ENCODE data around the gene ZMIZ2. TPM values are rescaled to one million over a fixed set of nuclear protein-coding genes. Genes with fewer than 3 reads are reported as not detected.
"Not testable (repeated sequence)": the region's sequence is repeated elsewhere in the genome, so short reads cannot be mapped to it uniquely, and the experiment has no call there.

Gene ZMIZ2
- 12.8 TPM for total RNA-seq (ENCODE audit: insufficient read depth, low replicate concordance)

DNA sequence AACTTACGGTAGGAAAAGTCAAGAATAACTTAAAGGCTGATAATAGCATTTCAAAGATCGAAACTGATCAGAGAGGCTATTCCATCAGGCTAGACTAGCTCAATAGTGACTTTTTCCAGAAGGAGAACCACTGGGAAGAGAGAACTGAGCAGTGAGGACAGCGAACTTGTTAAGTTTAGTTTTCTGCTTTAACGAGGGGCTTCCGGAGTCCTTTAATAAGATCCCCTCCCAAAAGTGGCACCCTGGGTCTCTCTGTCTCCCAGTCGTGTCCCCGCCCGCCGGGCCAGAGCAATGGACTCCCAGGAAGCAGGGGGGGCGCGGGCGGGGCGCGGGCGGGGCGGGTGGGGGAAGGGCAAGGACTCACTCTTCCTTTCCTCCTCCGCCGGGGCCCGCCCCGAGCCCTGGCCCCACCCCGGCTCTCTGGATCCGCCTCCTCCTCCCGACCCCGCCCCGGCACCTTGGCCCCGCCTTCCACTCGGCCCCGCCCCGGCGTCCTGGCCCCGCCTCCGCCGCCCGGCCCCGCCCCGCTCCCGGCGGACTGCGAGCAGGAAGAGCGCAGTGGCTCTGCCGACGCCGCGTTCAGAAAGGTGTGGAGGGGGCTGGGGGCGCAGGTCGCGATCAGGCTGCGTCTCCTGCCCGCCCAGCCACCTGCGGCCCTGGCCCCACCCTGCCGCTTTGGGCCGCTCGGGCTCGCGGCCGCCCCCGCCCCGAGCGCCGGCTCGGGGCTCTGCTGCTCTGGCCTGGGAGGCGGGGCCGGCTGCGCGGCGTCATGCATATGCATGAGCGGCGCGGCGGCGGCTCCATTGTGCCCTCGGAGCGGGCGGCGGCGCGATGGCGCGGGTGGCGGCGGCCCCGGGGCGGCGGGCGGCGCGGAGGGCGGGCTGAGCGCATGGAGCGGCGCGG lies at the start of gene ZMIZ2:
Gene ZMIZ2 (plus strand): TSS at position 803 of the 903 bp plus-strand sequence. CDS start 7,403 bp downstream, outside the sequence.
- peak; percentile 91 for DNase-seq (ENCODE audit: low spot score)

- DNase-seq (ENCODE audit: low spot score), result not testable (repeated sequence)
These were observed 49.0 kb upstream of the ZMIZ2 start for GRCh38 chr7:44699598-44699997.

GRCh38 chr7:44700322-44700721 lies 48.3 kb upstream of the ZMIZ2 start:
- no peak for DNase-seq (ENCODE audit: low spot score)

DNA sequence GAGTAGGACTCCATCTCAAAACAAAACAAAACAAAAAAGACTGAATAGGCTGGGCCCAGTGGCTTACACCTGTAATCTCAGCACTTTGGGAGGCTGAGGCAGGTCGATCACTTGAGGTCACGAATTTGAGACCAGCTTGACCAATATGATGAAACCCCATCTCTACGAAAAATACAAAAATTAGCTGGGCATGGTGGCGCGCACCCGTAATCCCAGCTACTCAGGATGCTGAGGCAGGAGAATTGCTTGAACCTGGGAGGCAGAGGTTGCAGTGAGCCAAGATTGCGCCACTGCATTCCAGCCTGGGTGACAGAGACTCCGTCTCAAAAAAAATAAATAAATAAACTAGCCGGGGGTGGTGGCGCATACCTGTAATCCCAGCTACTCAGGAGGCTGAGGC lies 45.3 kb upstream of the ZMIZ2 start:
- not testable (repeated sequence) for DNase-seq (ENCODE audit: low spot score)

GRCh38 chr7:44703921-44704320 lies 44.7 kb upstream of the ZMIZ2 start:
- no peak for DNase-seq (ENCODE audit: low spot score)

- DNase-seq (ENCODE audit: low spot score), result no peak
These were observed 43.2 kb upstream of the ZMIZ2 start for GRCh38 chr7:44705434-44705833.

- DNase-seq (ENCODE audit: low spot score), result no peak
These were observed 41.7 kb upstream of the ZMIZ2 start for GRCh38 chr7:44706788-44707557.

DNA sequence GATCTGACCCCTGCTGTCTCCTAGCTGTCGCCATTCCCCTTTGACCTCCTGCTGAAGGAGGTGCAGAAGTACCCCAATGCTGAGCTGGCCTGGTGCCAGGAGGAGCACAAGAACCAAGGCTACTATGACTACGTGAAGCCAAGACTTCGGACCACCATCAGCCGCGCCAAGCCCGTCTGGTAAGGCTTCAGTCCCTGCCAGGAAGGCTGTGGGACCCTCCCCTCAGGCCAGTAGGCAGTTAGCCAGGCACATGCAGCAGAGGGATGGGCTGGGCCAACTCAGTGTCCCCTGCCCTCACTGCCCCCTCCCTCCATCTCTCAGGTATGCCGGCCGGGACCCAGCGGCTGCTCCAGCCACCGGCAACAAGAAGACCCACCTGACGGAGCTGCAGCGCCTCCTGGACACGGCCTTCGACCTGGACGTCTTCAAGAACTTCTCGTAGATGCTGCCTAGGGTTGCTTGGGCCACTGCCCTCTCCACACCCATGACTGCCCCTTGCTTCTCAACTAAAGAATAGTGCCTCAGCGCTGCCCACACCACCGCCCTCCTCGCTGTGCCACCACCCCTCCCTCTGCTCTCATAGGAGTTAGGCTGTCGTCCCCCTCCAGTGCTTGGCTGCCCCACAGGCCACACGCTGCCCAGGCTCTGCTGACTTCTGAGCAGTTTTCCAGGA lies 41.0 kb upstream of the ZMIZ2 start:
- DNase-seq (ENCODE audit: low spot score), result no peak

DNA sequence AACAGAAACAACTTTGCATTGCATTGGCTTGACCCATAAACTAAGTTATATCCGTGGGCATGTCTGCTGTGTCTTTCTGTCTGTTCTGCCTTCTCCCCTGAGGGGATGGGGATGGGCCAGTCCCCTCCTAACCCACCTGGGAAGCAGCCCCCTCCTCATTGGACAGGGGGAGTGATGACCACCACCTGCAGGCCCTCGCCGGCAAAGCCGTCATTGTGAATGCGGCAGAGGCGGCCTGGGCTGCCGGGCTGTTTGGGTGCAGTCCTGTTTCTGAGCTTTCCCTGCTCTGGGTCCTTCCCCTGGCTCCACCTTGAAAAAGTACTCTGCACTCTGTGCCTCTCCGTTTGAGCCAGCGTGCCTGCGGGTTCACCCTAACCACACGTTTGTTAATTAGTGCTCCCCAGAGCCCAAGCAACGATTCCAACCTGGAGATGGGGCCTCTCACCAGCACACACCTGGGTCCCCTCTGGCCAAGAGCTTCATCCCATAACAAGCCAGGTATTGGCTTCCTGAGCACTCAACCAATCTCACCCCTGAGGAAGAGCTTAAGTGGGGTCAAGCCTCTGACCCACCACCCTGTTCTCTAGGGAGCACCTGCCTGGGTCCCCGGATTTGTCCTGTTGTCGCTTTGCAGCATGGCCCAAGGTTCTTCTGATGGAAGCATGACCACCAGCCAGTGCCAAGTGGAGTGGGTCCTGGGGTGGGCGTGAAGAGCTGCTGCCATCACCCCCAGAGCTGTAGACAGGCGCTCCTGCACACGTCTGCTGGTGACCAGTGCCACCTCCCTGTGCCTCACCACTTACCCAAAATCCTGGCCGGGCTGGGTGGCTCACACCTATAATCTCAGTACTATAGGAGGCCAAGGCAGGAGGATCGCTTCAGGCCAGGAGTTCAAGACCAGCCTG lies 39.4 kb upstream of the ZMIZ2 start:
- DNase-seq (ENCODE audit: low spot score), result no peak

DNA sequence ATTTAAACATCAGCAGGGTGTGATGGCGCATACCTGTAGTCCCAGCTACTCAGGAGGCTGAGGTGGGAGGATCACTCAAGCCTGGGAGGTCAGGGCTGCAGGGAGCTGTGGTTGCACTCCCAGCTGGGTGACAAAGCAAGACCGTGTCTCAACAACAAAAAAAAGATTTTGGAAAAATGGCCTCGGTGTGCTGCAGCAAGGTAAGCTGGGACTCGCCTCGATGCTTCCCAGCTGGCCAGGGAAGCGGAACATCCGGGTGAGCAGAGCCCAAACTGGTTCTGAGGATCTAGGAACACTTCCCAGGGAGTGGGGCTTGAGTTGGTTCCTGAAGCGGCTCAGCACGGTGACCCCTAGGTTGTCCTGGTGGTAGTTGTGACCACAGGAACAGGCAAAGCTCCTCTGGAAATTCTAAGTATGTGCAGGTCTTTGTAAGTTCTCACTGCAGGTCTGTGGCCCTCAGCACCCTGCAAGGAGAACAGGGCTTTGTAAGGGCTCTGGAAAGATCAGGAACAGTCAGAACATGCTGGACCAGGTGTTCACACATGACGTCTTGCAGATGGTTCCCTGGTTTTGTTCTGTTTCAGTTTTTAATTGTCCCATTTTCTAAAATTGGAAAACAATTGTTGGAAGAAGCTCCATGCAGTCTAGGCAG lies 38.6 kb upstream of the ZMIZ2 start:
- DNase-seq (ENCODE audit: low spot score), result no peak

- DNase-seq (ENCODE audit: low spot score), result no peak
These were observed 37.1 kb upstream of the ZMIZ2 start for GRCh38 chr7:44711528-44711927.

- DNase-seq (ENCODE audit: low spot score), result no peak
These were observed 36.6 kb upstream of the ZMIZ2 start for GRCh38 chr7:44712012-44712411.

GRCh38 chr7:44713141-44713540 lies 35.5 kb upstream of the ZMIZ2 start:
- no peak for DNase-seq (ENCODE audit: low spot score)

GRCh38 chr7:44713680-44714335 lies 34.8 kb upstream of the ZMIZ2 start:
- DNase-seq (ENCODE audit: low spot score), result no peak

- no peak for DNase-seq (ENCODE audit: low spot score)
These were observed 32.4 kb upstream of the ZMIZ2 start for GRCh38 chr7:44716205-44716604.

DNA sequence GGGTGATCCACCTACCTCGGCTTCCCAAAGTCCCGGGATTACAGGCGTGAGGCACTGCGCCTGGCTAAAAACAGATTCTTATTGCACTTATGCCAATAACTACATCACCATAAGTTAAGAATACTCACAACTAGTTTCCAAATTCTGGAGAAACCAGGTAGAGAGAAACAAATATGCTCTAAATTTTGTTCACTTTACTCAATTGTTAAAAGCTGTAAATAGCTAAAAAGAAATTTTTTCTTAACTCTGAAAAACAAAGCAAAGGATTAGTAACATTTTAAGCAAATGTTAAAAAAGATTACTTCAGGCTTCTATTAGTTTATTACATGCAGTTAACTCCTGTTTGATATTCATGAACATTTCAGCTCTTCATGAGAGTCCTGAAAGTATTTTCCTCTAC lies 28.3 kb upstream of the ZMIZ2 start:
- no peak for DNase-seq (ENCODE audit: low spot score)

DNA sequence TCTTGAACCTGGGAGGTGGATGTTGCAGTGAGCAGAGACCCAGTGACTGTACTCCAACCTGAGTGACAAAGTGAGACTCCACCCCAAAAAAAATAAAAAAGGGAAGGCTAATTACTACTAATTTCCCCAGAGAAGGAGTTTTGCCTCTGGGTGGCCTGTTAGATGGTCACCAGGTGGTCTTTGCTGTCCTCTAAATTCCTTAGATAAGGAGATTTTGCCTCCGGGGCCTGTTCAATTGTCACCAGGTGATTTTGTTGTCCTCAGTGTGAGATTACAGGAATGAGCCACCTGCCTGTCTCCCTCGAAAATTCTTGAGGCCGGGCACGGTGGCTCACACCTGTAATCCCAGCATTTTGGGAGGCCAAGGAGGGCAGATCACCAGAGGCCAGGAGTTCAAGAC lies 24.4 kb upstream of the ZMIZ2 start:
- no peak for DNase-seq (ENCODE audit: low spot score)

DNA sequence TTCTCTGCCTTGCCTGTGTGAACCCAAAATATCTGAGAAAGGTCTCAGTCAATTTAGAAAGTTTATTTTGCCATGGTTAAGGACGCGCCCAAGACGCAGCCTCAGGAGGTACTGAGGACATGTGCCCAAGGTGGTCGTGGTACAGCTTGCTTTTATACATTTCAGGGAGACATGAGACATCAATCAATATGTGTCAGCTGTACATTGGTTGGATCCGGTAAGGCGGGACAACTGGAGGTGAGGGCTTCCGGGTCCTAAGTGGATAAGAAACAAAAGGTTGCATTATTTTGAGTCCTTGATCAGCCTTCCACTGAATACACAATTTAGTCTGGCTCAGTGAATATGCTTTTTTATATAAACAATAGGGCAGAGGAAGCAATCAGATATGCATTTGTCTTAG lies 22.4 kb upstream of the ZMIZ2 start:
- DNase-seq (ENCODE audit: low spot score), result not testable (repeated sequence)

GRCh38 chr7:44727158-44727936 lies 21.3 kb upstream of the ZMIZ2 start:
- peak; percentile 23 for DNase-seq (ENCODE audit: low spot score)
